Lung (tissue), 12 donors: Measurements from ENCODE around the gene COG4. TPM values are rescaled to one million over a fixed set of nuclear protein-coding genes. Genes with fewer than 3 reads are reported as not detected.

Source experiments
- ATAC-seq: fragments of 200-7000 bp; cut with Tn5 transposase; one replicate; pipeline ENCODE4 v1.9.1; 2020; ENCODE audit warnings: moderate number of reproducible peaks; ENCODE audit not compliant: insufficient read depth, low FRiP score
- DNase-seq, 3 donors: peaks; one replicate each; pipeline ENCODE4 v3.0.0-alpha.2; 2013 to 2017
- H3K27ac ChIP-seq, 2 donors: one replicate each; pipeline ENCODE4 v1.5.1; 2013; ENCODE audit warnings: mild to moderate bottlenecking in 2 of 2, moderate library complexity in 2 of 2, control low read depth in 1 of 2, inconsistent platforms in 1 of 2, low read depth in 1 of 2, low read length in 1 of 2
- H3K27me3 ChIP-seq, 3 donors: one replicate each; pipeline ENCODE4 v1.5.1; 2013; ENCODE audit warnings: low read length in 2 of 3; ENCODE audit not compliant: control insufficient read depth in 3 of 3, insufficient read depth in 3 of 3
- H3K36me3 ChIP-seq, 4 donors: one replicate each; pipeline ENCODE4 v1.5.1; 2013; ENCODE audit warnings: low read length in 4 of 4, mild to moderate bottlenecking in 1 of 4, moderate library complexity in 1 of 4; ENCODE audit not compliant: control insufficient read depth in 4 of 4, insufficient read depth in 4 of 4
- H3K4me1 ChIP-seq, 5 donors: one replicate each; pipeline ENCODE4 v1.5.1; 2013; ENCODE audit warnings: low read length in 5 of 5, mild to moderate bottlenecking in 2 of 5, moderate library complexity in 1 of 5; ENCODE audit not compliant: control insufficient read depth in 5 of 5, insufficient read depth in 5 of 5
- H3K4me3 ChIP-seq: one replicate; pipeline ENCODE4 v1.5.1; 2013; ENCODE audit warnings: mild to moderate bottlenecking, control low read depth, moderate library complexity
- H3K9ac ChIP-seq, 2 donors: one replicate each; pipeline ENCODE4 v1.5.1; 2013; ENCODE audit warnings: low read length in 2 of 2, control low read depth in 1 of 2; ENCODE audit not compliant: insufficient read depth in 1 of 2
- H3K9me3 ChIP-seq, 4 donors: one replicate each; pipeline ENCODE4 v1.5.1; 2013; ENCODE audit warnings: low read length in 3 of 4, mild to moderate bottlenecking in 1 of 4, moderate library complexity in 1 of 4; ENCODE audit not compliant: control insufficient read depth in 4 of 4, insufficient read depth in 3 of 4
- WGBS, 2 donors: extraction: QIAGEN DNeasy Blood & Tissue Kit; methylation state at CpG; one replicate each; pipeline ENCODE4 v1.1.7; 2013; 5-methylcytosine and 5-hydroxymethylcytosine counted together
- polyA plus RNA-seq, 2 donors: library from polyadenylated mRNA; stranded (reverse); fragments of 200-250 nt; gene quantifications; one replicate each; pipeline ENCODE4 v1.2.1, GENCODE V29; 2013
- total RNA-seq, 2 donors: library from RNA; depleted of rRNA in 1 of 2; stranded (reverse); fragments of >200 nt in 1 of 2; gene quantifications; one replicate each; pipeline ENCODE4 v1.2.1, GENCODE V29; 2014 to 2021
- TF ChIP-seq, protein P1 (sequence below): IDR thresholded peaks from 2 replicates; pipeline ENCODE4 v1.5.1; 2012; ENCODE audit warnings: mild to moderate bottlenecking; ENCODE audit errors: control extremely low read depth, extremely low read depth
- donor health status: control.
- donor health status: control.
- donor health status: Bipolar disorder and iron deficiency.
- donor health status: healthy.
- donor health status: DM: yes; HTN: yes; CAD: no.

COG4 gene
- total and polyA plus RNA-seq, 4 donors = 29.3 to 65.8 (median 39.4) TPM

DNA sequence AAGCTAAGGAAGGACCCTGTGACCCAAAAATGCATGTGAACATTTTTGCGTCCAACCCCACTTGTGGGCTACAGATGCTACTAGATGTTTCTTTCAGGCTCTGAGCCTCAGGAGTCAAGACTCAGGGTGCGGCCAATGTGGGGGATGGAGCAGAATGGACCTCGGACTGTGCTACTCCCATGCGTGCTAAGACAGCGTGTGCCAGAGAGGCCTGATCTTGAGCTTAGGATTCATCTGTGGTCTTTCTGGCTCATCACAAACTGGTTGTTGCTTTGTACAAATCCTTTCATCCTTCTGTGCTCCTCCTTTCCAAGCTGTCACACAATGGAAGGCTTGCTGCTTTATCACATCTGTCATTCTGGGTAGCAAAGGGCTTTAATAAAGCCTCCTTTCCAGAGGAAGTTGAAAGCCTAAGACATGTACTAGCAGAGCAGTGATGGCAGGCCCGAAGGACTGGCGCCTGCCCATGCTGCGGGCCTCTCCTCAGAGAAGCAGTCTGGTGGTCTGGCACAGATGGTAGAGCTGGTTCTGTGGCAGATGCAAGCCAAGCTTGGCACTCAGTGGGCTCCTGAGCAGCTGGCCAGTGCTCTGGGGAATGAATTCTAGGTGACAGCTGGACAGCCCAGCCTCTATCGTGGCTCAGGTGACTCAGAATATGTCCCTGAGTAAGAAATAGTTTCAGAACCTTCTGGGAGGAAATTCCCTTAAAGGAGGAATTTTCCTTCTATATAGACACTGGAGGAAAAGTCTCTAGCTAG is 27.8 kb downstream of the COG4 start:
- Histone ChIP-seq H3K9ac (no peak overlapping the region), H3K27me3 (no peaks in the 10 kb centered on the region), H3K36me3 (peaks cover 14 to 47% (median 28%) of the 10 kb centered on the region in 4 donors), H3K4me3 (no peak overlapping the region), H3K27ac (no peak overlapping the region), H3K9me3 (peaks cover 0 to 2% (median 0%) of the 10 kb centered on the region in 4 donors), H3K4me1 (no peaks in the 10 kb centered on the region)
- WGBS, 2 donors = 94 to 97% methylated on average over 9 of the region's 9 CpGs
- ATAC-seq = no peak
- DNase-seq = no peak
- TF ChIP-seq, protein P1, sequence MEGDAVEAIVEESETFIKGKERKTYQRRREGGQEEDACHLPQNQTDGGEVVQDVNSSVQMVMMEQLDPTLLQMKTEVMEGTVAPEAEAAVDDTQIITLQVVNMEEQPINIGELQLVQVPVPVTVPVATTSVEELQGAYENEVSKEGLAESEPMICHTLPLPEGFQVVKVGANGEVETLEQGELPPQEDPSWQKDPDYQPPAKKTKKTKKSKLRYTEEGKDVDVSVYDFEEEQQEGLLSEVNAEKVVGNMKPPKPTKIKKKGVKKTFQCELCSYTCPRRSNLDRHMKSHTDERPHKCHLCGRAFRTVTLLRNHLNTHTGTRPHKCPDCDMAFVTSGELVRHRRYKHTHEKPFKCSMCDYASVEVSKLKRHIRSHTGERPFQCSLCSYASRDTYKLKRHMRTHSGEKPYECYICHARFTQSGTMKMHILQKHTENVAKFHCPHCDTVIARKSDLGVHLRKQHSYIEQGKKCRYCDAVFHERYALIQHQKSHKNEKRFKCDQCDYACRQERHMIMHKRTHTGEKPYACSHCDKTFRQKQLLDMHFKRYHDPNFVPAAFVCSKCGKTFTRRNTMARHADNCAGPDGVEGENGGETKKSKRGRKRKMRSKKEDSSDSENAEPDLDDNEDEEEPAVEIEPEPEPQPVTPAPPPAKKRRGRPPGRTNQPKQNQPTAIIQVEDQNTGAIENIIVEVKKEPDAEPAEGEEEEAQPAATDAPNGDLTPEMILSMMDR = no peak

DNA sequence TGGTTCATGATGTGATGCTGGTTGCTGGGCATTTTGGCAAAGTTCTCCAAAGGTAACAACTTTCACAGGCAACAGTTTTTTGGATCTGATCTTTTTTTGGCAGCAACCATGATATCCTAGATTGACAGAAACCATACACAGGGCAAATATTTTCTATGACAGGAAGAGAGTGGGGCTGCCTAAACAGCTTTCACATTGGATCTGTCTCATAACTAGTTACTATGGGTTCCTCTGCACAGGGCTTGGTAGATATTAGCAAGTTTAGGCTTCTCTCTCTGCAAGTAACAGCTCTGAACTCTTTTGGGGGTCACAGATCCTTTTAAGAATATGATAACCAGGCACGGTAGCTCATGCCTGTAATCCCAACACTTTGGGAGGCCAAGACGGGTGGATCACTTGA is 28.6 kb downstream of the COG4 start:
- ATAC-seq (no peak), DNase-seq (no peak)
- Histone ChIP-seq H3K27ac (no peak overlapping the region), H3K4me3 (no peak overlapping the region), H3K9me3 (peaks cover 0 to 2% (median 0%) of the 10 kb centered on the region in 4 donors), H3K9ac (no peak overlapping the region), H3K36me3 (peaks cover 14 to 50% (median 29%) of the 10 kb centered on the region in 4 donors), H3K27me3 (no peaks in the 10 kb centered on the region), H3K4me1 (peaks cover 0 to 2% (median 0%) of the 10 kb centered on the region in 5 donors)
- WGBS, 2 donors = 96 to 97% methylated on average over 2 of the region's 2 CpGs
- TF ChIP-seq, protein P1 = no peak

DNA sequence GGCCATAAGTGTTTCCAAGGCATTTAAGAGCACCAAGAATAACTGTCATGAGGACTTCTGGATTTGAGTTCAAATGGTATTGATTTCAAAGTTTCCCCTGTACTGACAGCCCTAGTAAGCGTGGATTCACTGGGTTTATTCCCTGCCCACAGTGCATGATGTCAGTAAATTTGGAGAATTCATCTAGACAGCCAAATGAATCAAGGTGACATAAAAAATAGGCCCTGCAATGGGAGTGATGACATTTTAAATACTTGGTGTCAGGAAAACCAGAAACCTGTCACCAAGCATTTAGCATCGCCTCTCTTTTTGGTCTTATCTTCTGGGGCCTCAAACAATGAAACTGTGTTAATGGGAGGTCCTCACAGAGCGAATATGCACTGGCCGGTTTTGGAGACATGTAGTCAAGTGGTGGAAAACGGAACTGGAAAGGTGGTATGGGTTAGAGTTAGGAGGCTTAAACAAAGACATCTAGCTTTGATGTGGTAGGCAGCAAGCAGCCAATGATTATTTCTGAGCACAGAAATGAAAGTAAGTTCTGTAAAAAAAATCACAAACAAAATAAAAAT is 29.1 kb downstream of the COG4 start:
- Histone ChIP-seq H3K9me3 (peaks cover 0 to 2% (median 0%) of the 10 kb centered on the region in 4 donors), H3K27me3 (no peaks in the 10 kb centered on the region), H3K4me1 (peaks cover 0 to 2% (median 0%) of the 10 kb centered on the region in 5 donors), H3K36me3 (peaks cover 13 to 50% (median 29%) of the 10 kb centered on the region in 4 donors), H3K4me3 (no peak overlapping the region), H3K9ac (no peak overlapping the region), H3K27ac (no peak overlapping the region)
- ATAC-seq (no peak), DNase-seq (no peak)
- TF ChIP-seq, protein P1 = no peak
- 70 to 79% methylated on average over 5 of the region's 5 CpGs for WGBS, 2 donors
